Fibroblast of lung (primary cell): Measurements from ENCODE around the gene LINS1.

Source experiments
- EZH2 ChIP-seq: IDR thresholded peaks from 2 replicates; pipeline ENCODE4 v1.5.1; 2012; ENCODE audit warnings: low read length, control low read depth, mild to moderate bottlenecking; ENCODE audit errors: missing control alignments
- TF ChIP-seq, protein P1 (sequence below), 2 donors: IDR thresholded peaks in 1 of 2; conservative IDR thresholded peaks in 1 of 2; 1 replicate in 1 of 2; 2 replicates in 1 of 2; pipeline ENCODE4 v1.5.1; 2011 to 2012; ENCODE audit warnings: low read length in 2 of 2, control low read depth in 1 of 2, inconsistent platforms in 1 of 2, low read depth in 1 of 2, mild to moderate bottlenecking in 1 of 2

DNA sequence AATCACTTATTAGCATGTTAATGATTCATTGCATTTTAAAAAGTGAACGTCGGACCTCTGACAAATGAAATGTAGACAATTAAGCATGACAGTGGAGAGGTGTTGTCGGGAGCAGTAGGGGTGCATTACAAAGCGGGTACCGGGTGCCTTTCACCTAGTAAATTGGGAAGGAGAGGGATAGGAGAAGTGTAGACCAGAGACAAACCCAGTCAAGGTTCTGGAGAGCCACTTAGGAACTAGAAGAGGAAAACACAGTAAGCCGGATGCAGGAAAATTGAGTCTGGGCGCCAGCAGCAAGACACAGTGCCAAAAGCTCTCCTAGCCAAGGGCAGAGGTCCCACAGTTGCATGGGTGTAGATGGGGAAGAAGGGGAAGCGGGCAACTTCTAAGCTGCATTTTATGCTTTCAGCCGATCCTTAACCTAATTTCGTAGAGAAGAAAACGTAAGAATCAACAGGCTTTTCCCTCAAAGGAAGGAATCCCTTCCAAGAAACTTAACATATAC is 70.1 kb downstream of the LINS1 start:
- TF ChIP-seq, protein P1, sequence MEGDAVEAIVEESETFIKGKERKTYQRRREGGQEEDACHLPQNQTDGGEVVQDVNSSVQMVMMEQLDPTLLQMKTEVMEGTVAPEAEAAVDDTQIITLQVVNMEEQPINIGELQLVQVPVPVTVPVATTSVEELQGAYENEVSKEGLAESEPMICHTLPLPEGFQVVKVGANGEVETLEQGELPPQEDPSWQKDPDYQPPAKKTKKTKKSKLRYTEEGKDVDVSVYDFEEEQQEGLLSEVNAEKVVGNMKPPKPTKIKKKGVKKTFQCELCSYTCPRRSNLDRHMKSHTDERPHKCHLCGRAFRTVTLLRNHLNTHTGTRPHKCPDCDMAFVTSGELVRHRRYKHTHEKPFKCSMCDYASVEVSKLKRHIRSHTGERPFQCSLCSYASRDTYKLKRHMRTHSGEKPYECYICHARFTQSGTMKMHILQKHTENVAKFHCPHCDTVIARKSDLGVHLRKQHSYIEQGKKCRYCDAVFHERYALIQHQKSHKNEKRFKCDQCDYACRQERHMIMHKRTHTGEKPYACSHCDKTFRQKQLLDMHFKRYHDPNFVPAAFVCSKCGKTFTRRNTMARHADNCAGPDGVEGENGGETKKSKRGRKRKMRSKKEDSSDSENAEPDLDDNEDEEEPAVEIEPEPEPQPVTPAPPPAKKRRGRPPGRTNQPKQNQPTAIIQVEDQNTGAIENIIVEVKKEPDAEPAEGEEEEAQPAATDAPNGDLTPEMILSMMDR (conservative IDR thresholded peaks at IDR 0.05 in 1 of 2, IDR thresholded peaks at IDR 0.05 in 1 of 2; ENCODE audit: low read depth in 1 of 2, low read length in 2 of 2), result no peak
- no peak for TF ChIP-seq EZH2
